K562 (cell line): Measurements from ENCODE around the gene SFI1. TPM values are rescaled to one million over a fixed set of nuclear protein-coding genes. Genes with fewer than 3 reads are reported as not detected.

Experiments used
- ARID3A ChIP-seq: IDR thresholded peaks from 2 replicates; pipeline ENCODE4 v1.6.1; 2012; ENCODE audit warnings: low read depth, low read length, improper control_type of control experiment, borderline replicate concordance
- CBX2 ChIP-seq: fragments of 200-600 bp; sonication (generic); IDR thresholded peaks from one replicate; pipeline ENCODE4 v1.6.1; 2012; ENCODE audit warnings: mild to moderate bottlenecking, low read length, inconsistent platforms; ENCODE audit not compliant: insufficient read depth, poor library complexity, severe bottlenecking
- HSF4 ChIP-seq: fragments of 250-450 bp; sonication (Bioruptor Pico); IDR thresholded peaks from 2 replicates; pipeline ENCODE4 v2.1.2; 2022; ENCODE audit warnings: mild to moderate bottlenecking, moderate library complexity, borderline replicate concordance
- MAZ ChIP-seq, 2 experiments: fragments of 450-650 bp in 1 of 2; sonication (generic) in 1 of 2; formaldehyde crosslinking; IDR thresholded peaks in 1 of 2; conservative IDR thresholded peaks in 1 of 2; 2 replicates each; pipeline versions ENCODE4 v1.4.0 to v1.5.0; 2020; ENCODE audit warnings: mild to moderate bottlenecking in 1 of 2, missing genetic modification reagents in 1 of 2
- MYBL2 ChIP-seq, 2 experiments: fragments of 450-650 bp in 1 of 2; sonication (generic) in 1 of 2; formaldehyde crosslinking in 1 of 2; IDR thresholded peaks; 2 replicates each; pipeline versions ENCODE4 v1.6.1 to v1.8.1; 2017 to 2022; ENCODE audit warnings: borderline replicate concordance in 1 of 2, inconsistent platforms in 1 of 2, low read depth in 1 of 2, mild to moderate bottlenecking in 1 of 2, missing genetic modification reagents in 1 of 2, moderate library complexity in 1 of 2
- NCOA4 ChIP-seq: fragments of 450-650 bp; IDR thresholded peaks from 2 replicates; pipeline ENCODE4 v1.6.1; 2018; ENCODE audit warnings: mild to moderate bottlenecking; ENCODE audit not compliant: partially characterized antibody
- POLR2AphosphoS5 ChIP-seq: IDR thresholded peaks from 2 replicates; pipeline ENCODE4 v1.6.1; 2011; ENCODE audit warnings: mild to moderate bottlenecking, low read depth, low read length, moderate library complexity; ENCODE audit not compliant: control insufficient read depth, insufficient read depth
- RBFOX2 ChIP-seq: fragments of 200-400 bp; formaldehyde crosslinking; IDR thresholded peaks from 2 replicates; pipeline ENCODE4 v1.6.1; 2017; ENCODE audit warnings: low read depth, mild to moderate bottlenecking, low read length, moderate library complexity
- UBTF ChIP-seq, 2 experiments: IDR thresholded peaks; 2 replicates each; pipeline ENCODE4 v1.6.1; 2012; ENCODE audit warnings: improper control_type of control experiment in 2 of 2, low read depth in 2 of 2, low read length in 2 of 2, borderline replicate concordance in 1 of 2
- ZFX ChIP-seq: sonication (generic); formaldehyde crosslinking; IDR thresholded peaks from 2 replicates; pipeline ENCODE4 v1.8.0; 2022; ENCODE audit warnings: mild to moderate bottlenecking, missing genetic modification reagents, moderate library complexity
- ZHX1 ChIP-seq: fragments of 150-350 bp; conservative IDR thresholded peaks from 2 replicates; pipeline ENCODE4 v1.6.1; 2014; ENCODE audit warnings: low read length
- polyA plus RNA-seq, 8 experiments: library from polyadenylated mRNA; depleted of rRNA in 4 of 8; stranded (reverse) in 5 of 8; unstranded in 3 of 8; fragments of >200 nt; fragmentation: Nextera tagmentation in 2 of 8; fragmentation: Illumina TruSeq in 1 of 8; extraction: Ambion mirVana in 2 of 8; extraction: Trizol in 1 of 8; gene quantifications; 2 replicates each; pipeline versions ENCODE4 v1.2.1 to v1.2.3, GENCODE V29; 2011 to 2014; ENCODE audit warnings: inconsistent platforms in 1 of 8, missing spikeins in 1 of 8
- total RNA-seq, 7 experiments: library from RNA; depleted of rRNA in 6 of 7; stranded (reverse); fragments of >200 nt in 6 of 7; fragmentation: Illumina TruSeq in 2 of 7; extraction: Trizol in 2 of 7; gene quantifications; 2 replicates each; pipeline versions ENCODE4 v1.2.1 to v1.2.3, GENCODE V29; 2011 to 2021; ENCODE audit warnings: low replicate concordance in 1 of 7
- TF ChIP-seq, protein P1 (sequence below): fragments of 450-650 bp; IDR thresholded peaks from 2 replicates; pipeline ENCODE4 v1.6.1; 2017; ENCODE audit warnings: antibody characterized with exemption, mild to moderate bottlenecking
- TF ChIP-seq, protein P2 (sequence below): fragments of 250-450 bp; sonication (Bioruptor Pico); IDR thresholded peaks from 2 replicates; pipeline ENCODE4 v1.6.1; 2021; ENCODE audit warnings: mild to moderate bottlenecking

The SFI1 gene
- total and polyA plus RNA-seq, 9 of the 15 experiments (the other 6 are each of a cell fraction or from before 2014, with no cell fraction given), result 3.0 to 25.6 (median 14.1) TPM

- TF ChIP-seq UBTF (IDR thresholded peaks at IDR 0.05; ENCODE audit: borderline replicate concordance in 1 of 2, low read depth in 2 of 2, low read length in 2 of 2), result no peak
- TF ChIP-seq, protein P1, sequence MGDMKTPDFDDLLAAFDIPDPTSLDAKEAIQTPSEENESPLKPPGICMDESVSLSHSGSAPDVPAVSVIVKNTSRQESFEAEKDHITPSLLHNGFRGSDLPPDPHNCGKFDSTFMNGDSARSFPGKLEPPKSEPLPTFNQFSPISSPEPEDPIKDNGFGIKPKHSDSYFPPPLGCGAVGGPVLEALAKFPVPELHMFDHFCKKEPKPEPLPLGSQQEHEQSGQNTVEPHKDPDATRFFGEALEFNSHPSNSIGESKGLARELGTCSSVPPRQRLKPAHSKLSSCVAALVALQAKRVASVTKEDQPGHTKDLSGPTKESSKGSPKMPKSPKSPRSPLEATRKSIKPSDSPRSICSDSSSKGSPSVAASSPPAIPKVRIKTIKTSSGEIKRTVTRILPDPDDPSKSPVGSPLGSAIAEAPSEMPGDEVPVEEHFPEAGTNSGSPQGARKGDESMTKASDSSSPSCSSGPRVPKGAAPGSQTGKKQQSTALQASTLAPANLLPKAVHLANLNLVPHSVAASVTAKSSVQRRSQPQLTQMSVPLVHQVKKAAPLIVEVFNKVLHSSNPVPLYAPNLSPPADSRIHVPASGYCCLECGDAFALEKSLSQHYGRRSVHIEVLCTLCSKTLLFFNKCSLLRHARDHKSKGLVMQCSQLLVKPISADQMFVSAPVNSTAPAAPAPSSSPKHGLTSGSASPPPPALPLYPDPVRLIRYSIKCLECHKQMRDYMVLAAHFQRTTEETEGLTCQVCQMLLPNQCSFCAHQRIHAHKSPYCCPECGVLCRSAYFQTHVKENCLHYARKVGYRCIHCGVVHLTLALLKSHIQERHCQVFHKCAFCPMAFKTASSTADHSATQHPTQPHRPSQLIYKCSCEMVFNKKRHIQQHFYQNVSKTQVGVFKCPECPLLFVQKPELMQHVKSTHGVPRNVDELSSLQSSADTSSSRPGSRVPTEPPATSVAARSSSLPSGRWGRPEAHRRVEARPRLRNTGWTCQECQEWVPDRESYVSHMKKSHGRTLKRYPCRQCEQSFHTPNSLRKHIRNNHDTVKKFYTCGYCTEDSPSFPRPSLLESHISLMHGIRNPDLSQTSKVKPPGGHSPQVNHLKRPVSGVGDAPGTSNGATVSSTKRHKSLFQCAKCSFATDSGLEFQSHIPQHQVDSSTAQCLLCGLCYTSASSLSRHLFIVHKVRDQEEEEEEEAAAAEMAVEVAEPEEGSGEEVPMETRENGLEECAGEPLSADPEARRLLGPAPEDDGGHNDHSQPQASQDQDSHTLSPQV, result peak; percentile 66; the same call in 1 of the 2 replicates
- no peak for TF ChIP-seq MYBL2 (IDR thresholded peaks at IDR 0.05; ENCODE audit: low read depth)
- TF ChIP-seq MYBL2 (CRISPR knock-in tag; IDR thresholded peaks at IDR 0.05; ENCODE audit: borderline replicate concordance), result no peak
- TF ChIP-seq ARID3A, result 0 out of 2 replicates have a peak, but pooled peaks have one; percentile 58
- no peak for TF ChIP-seq CBX2
- no peak for TF ChIP-seq NCOA4
- TF ChIP-seq, protein P2, sequence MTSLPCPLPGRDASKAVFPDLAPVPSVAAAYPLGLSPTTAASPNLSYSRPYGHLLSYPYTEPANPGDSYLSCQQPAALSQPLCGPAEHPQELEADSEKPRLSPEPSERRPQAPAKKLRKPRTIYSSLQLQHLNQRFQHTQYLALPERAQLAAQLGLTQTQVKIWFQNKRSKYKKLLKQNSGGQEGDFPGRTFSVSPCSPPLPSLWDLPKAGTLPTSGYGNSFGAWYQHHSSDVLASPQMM, result no peak
- peak; percentile 34; the same call in 1 of the 2 replicates for TF ChIP-seq HSF4
- TF ChIP-seq ZHX1, result no peak
- peak; percentile 66 for TF ChIP-seq ZFX (CRISPR knock-in tag)
- TF ChIP-seq POLR2AphosphoS5, result no peak
- TF ChIP-seq RBFOX2, result no peak
- peak in 1 of 2 experiments; percentile 15; a peak in 1 of 4 replicates for TF ChIP-seq MAZ (CRISPR knock-in tag; conservative IDR thresholded peaks at IDR 0.05 in 1 of 2, IDR thresholded peaks at IDR 0.05 in 1 of 2)
Observed at GRCh38 chr22:31603081-31603525, 106.8 kb downstream of the SFI1 start (continued).
